Subcutaneous abdominal adipose tissue (tissue), 5 donors: Measurements from ENCODE around the gene GDF9.

Experiments used
- H3K27ac ChIP-seq: one replicate; pipeline ENCODE4 v1.7.0; 2013; ENCODE audit warnings: low read depth, mild to moderate bottlenecking, inconsistent platforms, low read length, moderate library complexity
- H3K27me3 ChIP-seq, 5 donors: one replicate each; pipeline ENCODE4 v1.7.0; 2013; ENCODE audit warnings: low read length in 5 of 5, inconsistent platforms in 1 of 5; ENCODE audit not compliant: control insufficient read depth in 5 of 5, insufficient read depth in 4 of 5
- H3K36me3 ChIP-seq, 5 donors: one replicate each; pipeline ENCODE4 v1.7.0; 2013; ENCODE audit warnings: low read length in 5 of 5; ENCODE audit not compliant: control insufficient read depth in 5 of 5, insufficient read depth in 5 of 5
- H3K4me1 ChIP-seq, 5 donors: one replicate each; pipeline ENCODE4 v1.7.0; 2013; ENCODE audit warnings: low read length in 5 of 5, mild to moderate bottlenecking in 3 of 5, moderate library complexity in 1 of 5; ENCODE audit not compliant: control insufficient read depth in 5 of 5, insufficient read depth in 5 of 5
- H3K4me3 ChIP-seq, 5 donors: one replicate each; pipeline ENCODE4 v1.7.0; 2013; ENCODE audit warnings: low read length in 5 of 5, low read depth in 1 of 5
- H3K9ac ChIP-seq, 5 donors: one replicate each; pipeline ENCODE4 v1.7.0; 2013; ENCODE audit warnings: low read length in 5 of 5, mild to moderate bottlenecking in 4 of 5, moderate library complexity in 3 of 5
- H3K9me3 ChIP-seq, 5 donors: one replicate each; pipeline ENCODE4 v1.7.0; 2013; ENCODE audit warnings: low read length in 5 of 5; ENCODE audit not compliant: control insufficient read depth in 5 of 5
- donor health status: healthy.
- donor health status: healthy.
- donor health status: healthy.
- donor health status: healthy.
- donor health status: healthy.

GDF9 gene

GRCh38 chr5:132823481-132824050, 42.7 kb downstream of the GDF9 start:
- H3K9ac ChIP-seq = no peak overlapping the region
- no peaks in the 10 kb centered on the region for H3K9me3 ChIP-seq
- H3K4me3 ChIP-seq = peak overlapping the region in 1 of 5 donors; percentile 19
- H3K27ac ChIP-seq = no peak overlapping the region
- peaks cover 0 to 23% (median 14%) of the 10 kb centered on the region in 5 donors for H3K36me3 ChIP-seq
- peaks cover 2 to 35% (median 20%) of the 10 kb centered on the region in 5 donors for H3K4me1 ChIP-seq
- H3K27me3 ChIP-seq = peaks cover 0 to 2% (median 0%) of the 10 kb centered on the region in 5 donors

- H3K9ac ChIP-seq = no peak overlapping the region
- peaks cover 2 to 35% (median 20%) of the 10 kb centered on the region in 5 donors for H3K4me1 ChIP-seq
- H3K27me3 ChIP-seq = peaks cover 0 to 2% (median 0%) of the 10 kb centered on the region in 5 donors
- no peaks in the 10 kb centered on the region for H3K9me3 ChIP-seq
- H3K4me3 ChIP-seq = peak overlapping the region in 2 of 5 donors; percentile 4 to 19
- peaks cover 0 to 23% (median 14%) of the 10 kb centered on the region in 5 donors for H3K36me3 ChIP-seq
- H3K27ac ChIP-seq = no peak overlapping the region
Measured at GRCh38 chr5:132822650-132823480, 43.4 kb downstream of the GDF9 start.

- H3K4me3 ChIP-seq = no peak overlapping the region
- H3K4me1 ChIP-seq = peaks cover 2 to 35% (median 17%) of the 10 kb centered on the region in 5 donors
- no peak overlapping the region for H3K27ac ChIP-seq
- H3K27me3 ChIP-seq = peaks cover 0 to 2% (median 0%) of the 10 kb centered on the region in 5 donors
- H3K9ac ChIP-seq = no peak overlapping the region
- H3K36me3 ChIP-seq = peaks cover 0 to 20% (median 14%) of the 10 kb centered on the region in 5 donors
- H3K9me3 ChIP-seq = no peaks in the 10 kb centered on the region
Measured at GRCh38 chr5:132821791-132822190, 44.5 kb downstream of the GDF9 start.

GRCh38 chr5:132821350-132821749, 44.9 kb downstream of the GDF9 start:
- Histone ChIP-seq H3K27ac (no peak overlapping the region), H3K27me3 (peaks cover 0 to 2% (median 0%) of the 10 kb centered on the region in 5 donors), H3K9ac (no peak overlapping the region), H3K4me3 (no peak overlapping the region), H3K9me3 (no peaks in the 10 kb centered on the region), H3K36me3 (peaks cover 0 to 17% (median 14%) of the 10 kb centered on the region in 5 donors), H3K4me1 (peaks cover 2 to 35% (median 13%) of the 10 kb centered on the region in 5 donors)

- peaks cover 2 to 35% (median 13%) of the 10 kb centered on the region in 5 donors for H3K4me1 ChIP-seq
- peaks cover 0 to 17% (median 14%) of the 10 kb centered on the region in 5 donors for H3K36me3 ChIP-seq
- H3K9ac ChIP-seq = no peak overlapping the region
- H3K27me3 ChIP-seq = peaks cover 0 to 2% (median 0%) of the 10 kb centered on the region in 5 donors
- peak overlapping the region in 1 of 5 donors; percentile 40 for H3K4me3 ChIP-seq
- no peaks in the 10 kb centered on the region for H3K9me3 ChIP-seq
- no peak overlapping the region for H3K27ac ChIP-seq
Measured at GRCh38 chr5:132820162-132820754, 46.0 kb downstream of the GDF9 start.

GRCh38 chr5:132819468-132819867, 46.8 kb downstream of the GDF9 start:
- peaks cover 2 to 38% (median 13%) of the 10 kb centered on the region in 5 donors for H3K4me1 ChIP-seq
- peaks cover 0 to 10% (median 8%) of the 10 kb centered on the region in 5 donors for H3K36me3 ChIP-seq
- H3K9ac ChIP-seq = no peak overlapping the region
- peaks cover 0 to 2% (median 0%) of the 10 kb centered on the region in 5 donors for H3K27me3 ChIP-seq
- H3K9me3 ChIP-seq = no peaks in the 10 kb centered on the region
- H3K4me3 ChIP-seq = no peak overlapping the region
- H3K27ac ChIP-seq = no peak overlapping the region

- no peak overlapping the region for H3K4me3 ChIP-seq
- no peak overlapping the region for H3K9ac ChIP-seq
- H3K4me1 ChIP-seq = peaks cover 2 to 38% (median 19%) of the 10 kb centered on the region in 5 donors
- no peak overlapping the region for H3K27ac ChIP-seq
- H3K9me3 ChIP-seq = no peaks in the 10 kb centered on the region
- H3K36me3 ChIP-seq = no peaks in the 10 kb centered on the region
- peaks cover 0 to 11% (median 7%) of the 10 kb centered on the region in 5 donors for H3K27me3 ChIP-seq
Measured at GRCh38 chr5:132817011-132817410, 49.3 kb downstream of the GDF9 start.

GRCh38 chr5:132816554-132816953, 49.7 kb downstream of the GDF9 start:
- Histone ChIP-seq H3K27me3 (peaks cover 0 to 15% (median 9%) of the 10 kb centered on the region in 5 donors), H3K4me1 (peaks cover 2 to 33% (median 19%) of the 10 kb centered on the region in 5 donors), H3K9me3 (no peaks in the 10 kb centered on the region), H3K4me3 (no peak overlapping the region), H3K36me3 (no peaks in the 10 kb centered on the region), H3K27ac (no peak overlapping the region), H3K9ac (no peak overlapping the region)

DNA sequence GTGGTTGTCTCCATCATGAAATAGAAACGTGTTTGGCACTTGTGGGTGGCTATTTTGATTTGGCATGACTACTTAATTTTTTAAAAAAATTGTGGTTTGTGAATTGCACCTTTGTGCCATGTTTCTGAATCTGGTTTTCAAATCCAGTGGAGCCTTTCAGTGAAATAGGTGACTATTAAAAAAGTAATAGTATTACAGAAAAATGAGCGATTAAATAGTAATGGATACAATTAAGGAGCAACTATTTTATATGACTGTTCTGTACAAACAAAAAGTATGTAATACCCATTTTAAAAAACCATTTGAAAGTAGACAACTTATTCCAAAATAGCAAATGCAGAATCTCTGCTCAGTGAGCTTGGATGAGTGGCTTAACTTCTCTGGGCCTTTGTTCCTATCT, 50.2 kb downstream of the GDF9 start:
- Histone ChIP-seq H3K27me3 (peaks cover 0 to 15% (median 9%) of the 10 kb centered on the region in 5 donors), H3K4me1 (peaks cover 2 to 31% (median 17%) of the 10 kb centered on the region in 5 donors), H3K9ac (no peak overlapping the region)

More for the DNA sequence above, 50.2 kb downstream of the GDF9 start:
- no peak overlapping the region for H3K27ac ChIP-seq
- H3K4me3 ChIP-seq = no peak overlapping the region
- H3K36me3 ChIP-seq = no peaks in the 10 kb centered on the region
- no peaks in the 10 kb centered on the region for H3K9me3 ChIP-seq
